ENCODE results near the gene CLDN2.
"Not testable (repeated sequence)": the region's sequence is repeated elsewhere in the genome, so short reads cannot be mapped to it uniquely, and the experiment has no call there.

CLDN2 gene

DNA sequence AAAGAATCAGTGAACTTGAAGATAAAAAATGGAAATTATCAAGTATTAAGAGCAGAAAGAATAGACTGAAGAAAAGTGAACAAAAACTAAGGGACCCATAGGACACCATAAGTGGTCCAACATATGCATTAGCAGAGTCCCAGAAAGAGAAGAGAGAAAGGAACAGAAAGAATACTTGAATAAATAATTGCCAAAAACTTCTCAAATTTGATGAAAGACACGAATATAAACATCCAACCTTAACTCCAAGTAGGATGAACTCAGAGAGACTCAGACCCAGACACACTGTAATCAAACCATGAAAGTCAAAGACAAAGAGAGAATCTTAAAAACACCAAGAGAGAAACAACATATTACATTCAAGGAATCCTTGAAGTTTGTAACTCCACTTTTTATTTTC is 44.1 kb downstream of the CLDN2 start:
- DNase-seq, result no peak

DNA sequence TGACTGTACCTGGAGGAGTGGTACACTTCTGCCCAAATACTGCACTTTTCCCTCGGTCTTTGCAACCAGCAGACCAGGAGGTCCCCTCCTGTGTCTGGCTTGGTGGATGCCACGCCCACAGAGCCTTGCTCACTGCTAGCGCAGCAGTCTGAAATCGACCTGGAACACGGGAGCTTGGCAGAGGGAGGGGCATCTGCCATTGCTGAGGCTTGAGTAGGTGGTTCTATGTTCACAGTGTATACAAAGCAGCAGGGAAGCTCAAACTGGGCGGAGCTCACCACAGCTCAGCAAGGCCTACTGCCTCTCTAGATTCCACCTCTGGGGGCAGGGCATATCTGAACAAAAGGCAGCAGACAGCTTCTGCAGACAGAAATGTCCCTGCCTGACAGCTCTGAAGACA is 46.3 kb downstream of the CLDN2 start:
- not testable (repeated sequence) for DNase-seq

- no peak for DNase-seq
Measured at GRCh38 chrX:106972896-106973295, 52.7 kb downstream of the CLDN2 start.

DNA sequence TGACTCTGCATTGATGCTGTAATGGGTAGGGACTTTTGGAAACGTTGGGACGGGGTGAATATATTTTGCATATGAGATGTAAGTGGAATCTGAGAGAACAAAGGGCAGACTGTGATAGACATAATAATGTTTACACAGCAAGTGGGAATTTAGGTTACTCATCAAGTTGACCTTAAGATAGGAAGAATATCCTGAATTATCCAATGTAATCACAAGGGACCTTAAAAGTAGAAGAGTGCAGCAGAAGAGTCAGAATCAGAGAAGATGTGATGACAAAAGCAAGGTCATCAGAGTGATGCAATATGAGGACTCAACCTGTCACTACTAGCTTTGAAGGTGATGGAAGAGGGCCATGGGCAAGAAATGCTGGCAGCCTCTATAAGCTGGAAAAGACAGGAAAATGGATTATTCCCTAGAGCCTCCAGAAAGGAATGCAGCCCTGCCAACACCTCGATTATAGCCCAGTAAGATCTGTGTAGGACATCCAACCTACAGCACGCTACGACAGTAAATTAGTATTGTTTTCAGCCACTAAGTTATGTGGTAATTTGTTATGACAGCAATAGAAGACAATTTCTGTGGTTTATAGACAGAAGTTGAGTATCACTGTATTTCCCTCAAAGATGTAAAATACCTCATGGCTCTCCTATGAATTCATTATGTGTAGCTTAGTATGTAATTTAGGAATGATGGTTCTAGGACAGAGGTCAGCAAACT is 53.4 kb downstream of the CLDN2 start:
- DNase-seq, result no peak

- DNase-seq, result no peak
Measured at GRCh38 chrX:106976416-106976815, 56.2 kb downstream of the CLDN2 start.

All from SW 1271 (cell line).